Measurements from ENCODE around the gene C16orf74.

Gene C16orf74

DNA sequence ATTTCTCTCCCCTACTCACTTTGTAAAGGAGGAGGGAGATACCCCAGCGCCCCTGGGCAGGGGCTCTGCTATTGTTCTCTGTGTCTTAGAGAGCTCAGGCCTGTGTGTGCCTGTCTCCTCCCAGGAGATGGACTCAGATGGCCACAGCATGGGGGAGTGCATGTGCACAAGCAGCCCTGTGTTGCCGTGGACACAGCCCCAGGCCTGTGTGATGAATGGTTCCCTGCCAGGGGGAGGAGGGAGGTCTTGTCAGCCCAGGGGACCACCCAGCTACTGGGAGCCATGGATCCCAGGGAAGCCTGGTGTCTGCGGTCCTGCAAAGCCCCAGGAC lies 88.4 kb downstream of the C16orf74 start:
- H2BK5ac ChIP-seq (ENCODE audit: low read length) = peak overlapping the region; percentile 95
- peak overlapping the region; percentile 90 for H2BK120ac ChIP-seq (ENCODE audit: low read depth, low read length)
- no peak overlapping the region for H2BK12ac ChIP-seq (ENCODE audit: low read length)
- peak overlapping the region; percentile 94 for H2BK15ac ChIP-seq (ENCODE audit: low read length)
- DNase-seq (ENCODE audit: low spot score) = peak; percentile 84
- H3K36me3 ChIP-seq (replicated peaks in 1 of 2; ENCODE audit: control insufficient read depth in 2 of 2, insufficient read depth in 2 of 2, low read length in 2 of 2) = peaks cover 35 to 85% of the 10 kb centered on the region in 2 donors
- peak overlapping the region; percentile 38 for H3K4me2 ChIP-seq (ENCODE audit: insufficient read depth, low read length, poor library complexity, severe bottlenecking)
- peaks cover 27 to 35% of the 10 kb centered on the region in 2 donors for H3K4me1 ChIP-seq (ENCODE audit: control insufficient read depth in 2 of 2, insufficient read depth in 1 of 2, low read depth in 1 of 2, low read length in 2 of 2)
- H3K9ac ChIP-seq (ENCODE audit: low read depth, low read length, poor library complexity) = no peak overlapping the region
- H4K91ac ChIP-seq (ENCODE audit: low read depth, low read length, poor library complexity) = peak overlapping the region; percentile 77
- no peak overlapping the region for H4K8ac ChIP-seq (ENCODE audit: low read depth, low read length)
- H3K4me3 ChIP-seq (ENCODE audit: low read length in 2 of 2) = no peak overlapping the region
- no CpG with 5 or more reads among the region's 3 CpGs for WGBS, 2 donors (ENCODE audit: extremely low coverage in 2 of 2, insufficient read length in 2 of 2, insufficient replicate concordance in 1 of 2)
- no peak overlapping the region for H2AFZ ChIP-seq (ENCODE audit: low read length)
- H3K23ac ChIP-seq (ENCODE audit: low read depth, low read length, poor library complexity) = no peak overlapping the region
- no peak overlapping the region for H2AK5ac ChIP-seq (ENCODE audit: low read depth, low read length)
- H3K14ac ChIP-seq (ENCODE audit: low read length) = no peak overlapping the region
- peak overlapping the region; percentile 97 for H3K18ac ChIP-seq (ENCODE audit: low read length)
- H3K27ac ChIP-seq (replicated peaks; ENCODE audit: low read length) = peak overlapping the region; percentile 79
- peaks cover 0 to 2% of the 10 kb centered on the region in 2 donors for H3K9me3 ChIP-seq (replicated peaks in 1 of 2; ENCODE audit: control insufficient read depth in 2 of 2, insufficient read depth in 1 of 2, low read depth in 1 of 2, low read length in 2 of 2)
- no peaks in the 10 kb centered on the region for H3K27me3 ChIP-seq (ENCODE audit: control insufficient read depth in 3 of 3, insufficient read depth in 3 of 3, low read depth in 1 of 3, low read length in 3 of 3)
- H3K4ac ChIP-seq (ENCODE audit: low read length) = no peak overlapping the region
- peaks cover 8% of the 10 kb centered on the region for H3K79me1 ChIP-seq (ENCODE audit: low read depth, low read length)

DNA sequence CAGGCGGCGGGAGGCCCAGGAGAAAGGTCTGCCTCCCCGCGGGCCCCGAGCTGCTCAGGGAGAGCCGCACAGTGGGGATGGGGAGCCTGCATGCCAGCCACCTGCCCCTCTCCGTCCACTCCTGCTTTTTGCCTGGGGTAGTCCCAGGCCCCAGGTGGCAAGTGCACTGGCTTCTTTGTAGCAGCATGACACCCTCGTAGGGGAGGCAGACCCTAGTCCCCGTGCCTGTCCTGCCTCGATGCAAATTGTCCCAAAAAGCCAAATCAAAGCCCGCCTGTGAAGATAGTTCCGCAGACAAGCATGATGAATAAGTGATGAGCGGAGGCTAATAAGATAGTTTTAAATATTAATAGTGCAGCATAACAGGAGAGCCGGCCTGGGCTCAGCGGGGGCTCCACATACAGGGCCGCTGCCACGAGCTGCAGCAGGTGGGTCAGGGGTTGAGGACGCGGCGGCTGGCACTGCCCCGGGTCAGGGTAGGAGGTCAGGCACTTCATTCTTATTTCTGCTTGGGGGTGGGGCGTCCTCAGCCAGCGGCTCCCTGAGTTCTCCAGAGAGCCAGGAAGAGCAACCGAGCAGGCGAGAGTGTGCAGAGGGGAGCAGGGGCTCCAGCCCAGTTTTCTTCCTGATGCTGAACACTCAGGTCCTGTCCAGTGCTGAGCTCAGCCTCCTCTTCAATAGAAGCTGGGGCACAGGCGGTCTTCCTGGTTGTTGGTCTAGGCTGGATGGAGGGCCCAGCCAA lies 89.0 kb downstream of the C16orf74 start:
- Histone ChIP-seq H3K4me1 (ENCODE audit: control insufficient read depth in 2 of 2, insufficient read depth in 1 of 2, low read depth in 1 of 2, low read length in 2 of 2) (peaks cover 27 to 35% of the 10 kb centered on the region in 2 donors), H3K4ac (ENCODE audit: low read length) (peak overlapping the region; percentile 67), H2BK5ac (ENCODE audit: low read length) (peak overlapping the region; percentile 95), H3K9ac (ENCODE audit: low read depth, low read length, poor library complexity) (peak overlapping the region; percentile 34), H3K14ac (ENCODE audit: low read length) (no peak overlapping the region), H3K4me2 (ENCODE audit: insufficient read depth, low read length, poor library complexity, severe bottlenecking) (peak overlapping the region; percentile 38), H3K27me3 (ENCODE audit: control insufficient read depth in 3 of 3, insufficient read depth in 3 of 3, low read depth in 1 of 3, low read length in 3 of 3) (no peaks in the 10 kb centered on the region), H2BK120ac (ENCODE audit: low read depth, low read length) (peak overlapping the region; percentile 87), H3K27ac (replicated peaks; ENCODE audit: low read length) (peak overlapping the region; percentile 79), H3K9me3 (replicated peaks in 1 of 2; ENCODE audit: control insufficient read depth in 2 of 2, insufficient read depth in 1 of 2, low read depth in 1 of 2, low read length in 2 of 2) (peaks cover 0 to 2% of the 10 kb centered on the region in 2 donors), H3K36me3 (replicated peaks in 1 of 2; ENCODE audit: control insufficient read depth in 2 of 2, insufficient read depth in 2 of 2, low read length in 2 of 2) (peaks cover 35 to 85% of the 10 kb centered on the region in 2 donors), H3K4me3 (ENCODE audit: low read length in 2 of 2) (no peak overlapping the region), H3K18ac (ENCODE audit: low read length) (peak overlapping the region; percentile 97), H2BK15ac (ENCODE audit: low read length) (peak overlapping the region; percentile 99), H2AK5ac (ENCODE audit: low read depth, low read length) (peak overlapping the region; percentile 92), H3K79me1 (ENCODE audit: low read depth, low read length) (peaks cover 8% of the 10 kb centered on the region), H3K23ac (ENCODE audit: low read depth, low read length, poor library complexity) (no peak overlapping the region), H2AFZ (ENCODE audit: low read length) (no peak overlapping the region), H4K91ac (ENCODE audit: low read depth, low read length, poor library complexity) (no peak overlapping the region), H4K8ac (ENCODE audit: low read depth, low read length) (no peak overlapping the region), H2BK12ac (ENCODE audit: low read length) (no peak overlapping the region)
- no peak for DNase-seq (ENCODE audit: low spot score)
- WGBS, 2 donors (ENCODE audit: extremely low coverage in 2 of 2, insufficient read length in 2 of 2, insufficient replicate concordance in 1 of 2) = no CpG with 5 or more reads among the region's 26 CpGs

DNA sequence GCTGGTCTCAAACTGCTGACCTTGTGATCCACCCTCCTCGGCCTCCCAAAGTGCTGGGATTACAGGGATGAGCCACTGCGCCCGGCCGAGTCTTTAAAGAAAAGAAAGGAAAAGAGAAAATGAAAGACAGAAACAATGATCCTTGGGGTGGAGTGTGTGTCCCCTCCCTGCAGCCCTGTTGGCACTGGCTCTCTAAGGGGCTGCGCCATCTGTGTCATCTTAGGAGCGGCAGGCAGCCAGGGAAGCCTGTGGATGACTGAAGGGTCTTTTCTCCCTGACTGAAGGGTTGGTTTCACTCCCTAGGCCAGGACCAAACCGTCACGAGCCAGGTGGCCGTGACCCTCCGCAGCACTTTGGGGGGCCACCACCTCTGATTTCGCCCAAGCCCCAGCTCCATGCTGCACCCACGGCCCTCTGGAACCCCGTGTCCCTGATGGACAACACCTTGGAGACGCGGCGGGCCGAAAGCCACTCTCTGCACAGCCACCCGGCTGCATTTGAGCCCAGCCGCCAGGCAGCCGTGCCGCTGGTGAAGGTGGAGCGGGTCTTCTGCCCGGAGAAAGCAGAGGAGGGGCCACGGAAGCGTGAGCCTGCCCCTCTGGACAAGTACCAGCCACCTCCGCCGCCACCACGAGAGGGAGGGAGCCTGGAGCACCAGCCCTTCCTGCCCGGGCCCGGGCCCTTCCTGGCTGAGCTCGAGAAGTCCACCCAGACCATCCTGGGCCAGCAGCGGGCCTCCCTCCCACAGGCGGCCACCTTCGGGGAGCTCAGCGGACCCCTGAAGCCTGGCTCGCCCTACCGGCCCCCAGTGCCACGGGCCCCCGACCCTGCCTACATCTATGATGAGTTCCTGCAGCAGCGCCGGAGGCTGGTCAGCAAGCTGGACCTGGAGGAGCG lies 89.8 kb downstream of the C16orf74 start:
- H2BK5ac ChIP-seq (ENCODE audit: low read length) = peak overlapping the region; percentile 95
- H4K91ac ChIP-seq (ENCODE audit: low read depth, low read length, poor library complexity) = peak overlapping the region; percentile 68
- peak overlapping the region; percentile 87 for H2BK120ac ChIP-seq (ENCODE audit: low read depth, low read length)
- no peaks in the 10 kb centered on the region for H3K27me3 ChIP-seq (ENCODE audit: control insufficient read depth in 3 of 3, insufficient read depth in 3 of 3, low read depth in 1 of 3, low read length in 3 of 3)
- DNase-seq (ENCODE audit: low spot score) = no peak
- peaks cover 8% of the 10 kb centered on the region for H3K79me1 ChIP-seq (ENCODE audit: low read depth, low read length)
- H3K4ac ChIP-seq (ENCODE audit: low read length) = peak overlapping the region; percentile 67
- no peak overlapping the region for H3K4me3 ChIP-seq (ENCODE audit: low read length in 2 of 2)
- peaks cover 0 to 2% of the 10 kb centered on the region in 2 donors for H3K9me3 ChIP-seq (replicated peaks in 1 of 2; ENCODE audit: control insufficient read depth in 2 of 2, insufficient read depth in 1 of 2, low read depth in 1 of 2, low read length in 2 of 2)
- no peak overlapping the region for H3K27ac ChIP-seq (replicated peaks; ENCODE audit: low read length)
- peak overlapping the region; percentile 92 for H2AK5ac ChIP-seq (ENCODE audit: low read depth, low read length)
- H2BK15ac ChIP-seq (ENCODE audit: low read length) = peak overlapping the region; percentile 99
- peak overlapping the region; percentile 63 for H3K9ac ChIP-seq (ENCODE audit: low read depth, low read length, poor library complexity)
- H2AFZ ChIP-seq (ENCODE audit: low read length) = no peak overlapping the region
- H3K14ac ChIP-seq (ENCODE audit: low read length) = no peak overlapping the region
- H3K36me3 ChIP-seq (replicated peaks in 1 of 2; ENCODE audit: control insufficient read depth in 2 of 2, insufficient read depth in 2 of 2, low read length in 2 of 2) = peaks cover 37 to 85% of the 10 kb centered on the region in 2 donors
- peak overlapping the region; percentile 97 for H3K18ac ChIP-seq (ENCODE audit: low read length)
- H3K4me2 ChIP-seq (ENCODE audit: insufficient read depth, low read length, poor library complexity, severe bottlenecking) = no peak overlapping the region
- peaks cover 27 to 35% of the 10 kb centered on the region in 2 donors for H3K4me1 ChIP-seq (ENCODE audit: control insufficient read depth in 2 of 2, insufficient read depth in 1 of 2, low read depth in 1 of 2, low read length in 2 of 2)
- WGBS, 2 donors (ENCODE audit: extremely low coverage in 2 of 2, insufficient read length in 2 of 2, insufficient replicate concordance in 1 of 2) = no CpG with 5 or more reads among the region's 42 CpGs
- peak overlapping the region; percentile 56 for H3K23ac ChIP-seq (ENCODE audit: low read depth, low read length, poor library complexity)
- H2BK12ac ChIP-seq (ENCODE audit: low read length) = peak overlapping the region; percentile 92
- H4K8ac ChIP-seq (ENCODE audit: low read depth, low read length) = peak overlapping the region; percentile 74
